GM19238 (cell line): ENCODE data around the gene RNPS1.

ENCODE experiments used
- DNase-seq: peaks from one replicate; pipeline ENCODE4 v3.0.0; 2011; ENCODE audit warnings: low spot score; ENCODE audit not compliant: insufficient read length

Gene RNPS1

GRCh38 chr16:2267913-2268666, at the start of gene RNPS1:
TSS of gene RNPS1 (minus strand) at chr16:2268126. CDS start at chr16:2264643, 3,483 bp downstream.
- DNase-seq, result peak; percentile 100

GRCh38 chr16:2317231-2318020, 49.5 kb upstream of the RNPS1 start:
- DNase-seq, result no peak

- no peak for DNase-seq
These were observed 40.4 kb upstream of the RNPS1 start for GRCh38 chr16:2308089-2308962.

GRCh38 chr16:2299915-2300192, 31.9 kb upstream of the RNPS1 start:
- no peak for DNase-seq

- no peak for DNase-seq
These were observed 31.4 kb upstream of the RNPS1 start for GRCh38 chr16:2299121-2299914.

GRCh38 chr16:2298621-2299020, 30.7 kb upstream of the RNPS1 start:
- DNase-seq, result no peak

GRCh38 chr16:2297506-2297860, 29.6 kb upstream of the RNPS1 start:
- DNase-seq, result no peak

GRCh38 chr16:2296661-2297505, 29.0 kb upstream of the RNPS1 start:
- DNase-seq, result no peak

GRCh38 chr16:2295056-2295798, 27.3 kb upstream of the RNPS1 start:
- no peak for DNase-seq

GRCh38 chr16:2292221-2292620, 24.3 kb upstream of the RNPS1 start:
- no peak for DNase-seq

- no peak for DNase-seq
These were observed 21.4 kb upstream of the RNPS1 start for GRCh38 chr16:2289282-2289681.

- DNase-seq, result no peak
These were observed 20.8 kb upstream of the RNPS1 start for GRCh38 chr16:2288726-2289125.

- DNase-seq, result no peak
These were observed 20.1 kb upstream of the RNPS1 start for GRCh38 chr16:2287916-2288547.

GRCh38 chr16:2286550-2286949, 18.6 kb upstream of the RNPS1 start:
- DNase-seq, result no peak

- no peak for DNase-seq
These were observed 17.8 kb upstream of the RNPS1 start for GRCh38 chr16:2285731-2286191.

- no peak for DNase-seq
These were observed 17.1 kb upstream of the RNPS1 start for GRCh38 chr16:2284797-2285576.

- no peak for DNase-seq
These were observed 16.3 kb upstream of the RNPS1 start for GRCh38 chr16:2284001-2284770.
